ENCODE results near the gene ERMAP.
"Not testable (repeated sequence)": the region's sequence is repeated elsewhere in the genome, so short reads cannot be mapped to it uniquely, and the experiment has no call there.

ERMAP gene

GRCh38 chr1:42844592-42845140 lies 27.7 kb downstream of the ERMAP start:
- peak in 1 of 2 donors; percentile 9 for DNase-seq (ENCODE audit: low read depth in 2 of 2)

- no peak for DNase-seq (ENCODE audit: low read depth in 2 of 2)
These were observed 28.3 kb downstream of the ERMAP start for GRCh38 chr1:42845193-42845592.

- no peak for DNase-seq (ENCODE audit: low read depth in 2 of 2)
These were observed 28.9 kb downstream of the ERMAP start for GRCh38 chr1:42845866-42846256.

- DNase-seq (ENCODE audit: low read depth in 2 of 2): peak; percentile 85 to 88
These were observed 29.6 kb downstream of the ERMAP start, which contains the start of gene ZNF691 for GRCh38 chr1:42846257-42847110. TSS of gene ZNF691 (plus strand) at chr1:42846613. CDS start at chr1:42849659, 3,046 bp downstream.

GRCh38 chr1:42847111-42847595 lies 30.2 kb downstream of the ERMAP start:
- DNase-seq (ENCODE audit: low read depth in 2 of 2): no peak

- DNase-seq (ENCODE audit: low read depth in 2 of 2): no peak
These were observed 31.0 kb downstream of the ERMAP start for GRCh38 chr1:42847721-42848460.

- no peak for DNase-seq (ENCODE audit: low read depth in 2 of 2)
These were observed 32.1 kb downstream of the ERMAP start for GRCh38 chr1:42848823-42849537.

GRCh38 chr1:42849944-42850343 lies 33.0 kb downstream of the ERMAP start:
- DNase-seq (ENCODE audit: low read depth in 2 of 2): no peak

GRCh38 chr1:42851420-42851819 lies 34.5 kb downstream of the ERMAP start:
- DNase-seq (ENCODE audit: low read depth in 2 of 2): no peak

- DNase-seq (ENCODE audit: low read depth in 2 of 2): no peak
These were observed 35.2 kb downstream of the ERMAP start for GRCh38 chr1:42851960-42852607.

GRCh38 chr1:42852608-42852980 lies 35.7 kb downstream of the ERMAP start:
- DNase-seq (ENCODE audit: low read depth in 2 of 2): no peak

- DNase-seq (ENCODE audit: low read depth in 2 of 2): no peak
These were observed 36.4 kb downstream of the ERMAP start for GRCh38 chr1:42853116-42853884.

- DNase-seq (ENCODE audit: low read depth in 2 of 2): not testable (repeated sequence)
These were observed 39.6 kb downstream of the ERMAP start for GRCh38 chr1:42856554-42856953.

GRCh38 chr1:42859366-42859765 lies 42.4 kb downstream of the ERMAP start:
- DNase-seq (ENCODE audit: low read depth in 2 of 2): not testable (repeated sequence)

- no peak for DNase-seq (ENCODE audit: low read depth in 2 of 2)
These were observed 43.6 kb downstream of the ERMAP start for GRCh38 chr1:42860339-42861013.

- no peak for DNase-seq (ENCODE audit: low read depth in 2 of 2)
These were observed 44.1 kb downstream of the ERMAP start for GRCh38 chr1:42861014-42861399.

GRCh38 chr1:42866549-42866948 lies 49.6 kb downstream of the ERMAP start:
- no peak for DNase-seq (ENCODE audit: low read depth in 2 of 2)

GRCh38 chr1:42868466-42868865 lies 51.5 kb downstream of the ERMAP start:
- not testable (repeated sequence) for DNase-seq (ENCODE audit: low read depth in 2 of 2)

- not testable (repeated sequence) for DNase-seq (ENCODE audit: low read depth in 2 of 2)
These were observed 52.3 kb downstream of the ERMAP start for GRCh38 chr1:42869254-42869653.

- DNase-seq (ENCODE audit: low read depth in 2 of 2): not testable (repeated sequence)
These were observed 52.8 kb downstream of the ERMAP start for GRCh38 chr1:42869751-42870150.

All from stimulated activated CD4-positive, alpha-beta T cell treated with anti-CD3 and anti-CD28 coated beads, Interleukin-15, amount 100 ng/mL, for 48 hours (primary cell).